Activated T-helper 9 cell treated with anti-CD3 and anti-CD28 coated beads, Interleukin-2, amount 50 U/mL, for 16 hours (primary cell): ENCODE data around the gene GLI3.

Experiments
- DNase-seq: peaks from one replicate; pipeline ENCODE4 v3.0.0-alpha.2; 2020; ENCODE audit warnings: low read depth

Gene GLI3

GRCh38 chr7:41925946-41926345 is 311.1 kb downstream of the GLI3 start:
- no peak for DNase-seq

- DNase-seq, result no peak
Measured at GRCh38 chr7:41924796-41925195, 312.2 kb downstream of the GLI3 start.

- DNase-seq, result no peak
Measured at GRCh38 chr7:41922373-41922772, 314.6 kb downstream of the GLI3 start.

GRCh38 chr7:41921453-41921981 is 315.5 kb downstream of the GLI3 start:
- DNase-seq, result no peak

GRCh38 chr7:41918597-41918996 is 318.4 kb downstream of the GLI3 start:
- no peak for DNase-seq

- no peak for DNase-seq
Measured at GRCh38 chr7:41916450-41916927, 320.5 kb downstream of the GLI3 start.

GRCh38 chr7:41915871-41916270 is 321.1 kb downstream of the GLI3 start:
- DNase-seq, result no peak

- DNase-seq, result no peak
Measured at GRCh38 chr7:41912851-41913567, 324.0 kb downstream of the GLI3 start.

GRCh38 chr7:41912426-41912825 is 324.6 kb downstream of the GLI3 start:
- no peak for DNase-seq

GRCh38 chr7:41911792-41912191 is 325.2 kb downstream of the GLI3 start:
- DNase-seq, result no peak
